RWPE1 (cell line): ENCODE results near the gene URI1.

Source experiments
- CTCF ChIA-PET: fragments of 350-600 bp; sonication (Branson Sonifier 250); formaldehyde crosslinking; extraction: SDS; loops from one replicate; lab custom pipeline; 2021; lab: Yijun Ruan, JAX
- POLR2A ChIA-PET: fragments of 400-600 bp; formaldehyde crosslinking; extraction: SDS; loops from one replicate; lab custom pipeline; 2020; ENCODE audit warnings: antibody characterized with exemption; ENCODE audit not compliant: low non-redundant PET; lab: Yijun Ruan, JAX
- DNase-seq: peaks from one replicate; pipeline ENCODE4 v3.0.0; 2012; ENCODE audit warnings: low spot score
- H3K27ac ChIP-seq: fragments of 450-650 bp; 2 replicates; pipeline ENCODE4 v1.5.1; 2017
- CTCF ChIP-seq: fragments of 450-650 bp; conservative IDR thresholded peaks from 2 replicates; pipeline ENCODE4 v1.5.1; 2017; ENCODE audit warnings: low read depth, mild to moderate bottlenecking

URI1 gene

GRCh38 chr19:29953352-29954247, 11.6 kb downstream of the URI1 start:
- no peak for TF ChIP-seq CTCF
- no peak overlapping the region for H3K27ac ChIP-seq
- ChIA-PET POLR2A (no interaction called here), CTCF (interaction anchor here (0.8 kb wide), 1 partner anchor 1498 kb away, joined by 4 read pairs; no protein-coding TSS in a partner anchor)
- no peak for DNase-seq

GRCh38 chr19:29956855-29957254, 14.8 kb downstream of the URI1 start:
- POLR2A ChIA-PET: no interaction called here
- CTCF ChIA-PET: interaction anchor here (0.7 kb wide), 1 partner anchor 11 kb away, joined by 4 read pairs; no protein-coding TSS in a partner anchor
- TF ChIP-seq CTCF: no peak
- no peak overlapping the region for H3K27ac ChIP-seq
- no peak for DNase-seq

- CTCF ChIA-PET: no interaction called here
- POLR2A ChIA-PET: no interaction called here
- H3K27ac ChIP-seq: no peak overlapping the region
- no peak for DNase-seq
- TF ChIP-seq CTCF: no peak
These were observed 19.3 kb downstream of the URI1 start for GRCh38 chr19:29961311-29961710.

- no peak for DNase-seq
- POLR2A ChIA-PET: no interaction called here
- no peak for TF ChIP-seq CTCF
- H3K27ac ChIP-seq: no peak overlapping the region
- CTCF ChIA-PET: interaction anchor here (0.7 kb wide), 1 partner anchor 979 kb away, joined by 3 read pairs; no protein-coding TSS in a partner anchor
These were observed 20.8 kb downstream of the URI1 start for GRCh38 chr19:29962793-29963192.

- no peak for DNase-seq
- ChIA-PET CTCF (interaction anchor here (1.1 kb wide), 1 partner anchor 16 kb away, joined by 3 read pairs; no protein-coding TSS in a partner anchor), POLR2A (no interaction called here)
- H3K27ac ChIP-seq: no peak overlapping the region
- TF ChIP-seq CTCF: no peak
These were observed 21.5 kb downstream of the URI1 start for GRCh38 chr19:29963576-29963975.

GRCh38 chr19:29964171-29964570, 22.1 kb downstream of the URI1 start:
- no peak for TF ChIP-seq CTCF
- no peak overlapping the region for H3K27ac ChIP-seq
- DNase-seq: no peak
- CTCF ChIA-PET: interaction anchor here (1.1 kb wide), 1 partner anchor 15 kb away, joined by 3 read pairs; no protein-coding TSS in a partner anchor
- POLR2A ChIA-PET: interaction anchor here (0.6 kb wide), 1 partner anchor 247 kb away, joined by 4 read pairs; no protein-coding TSS in a partner anchor
